Stomach (tissue), 4 donors: ENCODE results near the gene PALD1.

Source experiments
- CTCF ChIP-seq, 7 experiments: fragments of 450-650 bp in 4 of 7; fragments of 200-600 bp in 3 of 7; sonication (generic) in 3 of 7; IDR thresholded peaks; one replicate each; pipeline ENCODE4 v1.5.1; 2016 to 2019; ENCODE audit warnings: antibody characterized with exemption in 7 of 7, control low read depth in 2 of 7, mild to moderate bottlenecking in 1 of 7
- EP300 ChIP-seq: sonication (generic); formaldehyde crosslinking; IDR thresholded peaks from one replicate; pipeline ENCODE4 v1.6.1; 2017; ENCODE audit warnings: antibody characterized with exemption
- POLR2A ChIP-seq, 4 donors: fragments of 450-650 bp; IDR thresholded peaks; one replicate each; pipeline ENCODE4 v1.6.1; 2016; ENCODE audit warnings: antibody characterized with exemption in 4 of 4, control low read depth in 2 of 4, mild to moderate bottlenecking in 1 of 4, moderate library complexity in 1 of 4
- POLR2AphosphoS5 ChIP-seq, 3 donors: sonication (generic); formaldehyde crosslinking; IDR thresholded peaks; one replicate each; pipeline ENCODE4 v1.6.1; 2016; ENCODE audit warnings: antibody characterized with exemption in 3 of 3

DNA sequence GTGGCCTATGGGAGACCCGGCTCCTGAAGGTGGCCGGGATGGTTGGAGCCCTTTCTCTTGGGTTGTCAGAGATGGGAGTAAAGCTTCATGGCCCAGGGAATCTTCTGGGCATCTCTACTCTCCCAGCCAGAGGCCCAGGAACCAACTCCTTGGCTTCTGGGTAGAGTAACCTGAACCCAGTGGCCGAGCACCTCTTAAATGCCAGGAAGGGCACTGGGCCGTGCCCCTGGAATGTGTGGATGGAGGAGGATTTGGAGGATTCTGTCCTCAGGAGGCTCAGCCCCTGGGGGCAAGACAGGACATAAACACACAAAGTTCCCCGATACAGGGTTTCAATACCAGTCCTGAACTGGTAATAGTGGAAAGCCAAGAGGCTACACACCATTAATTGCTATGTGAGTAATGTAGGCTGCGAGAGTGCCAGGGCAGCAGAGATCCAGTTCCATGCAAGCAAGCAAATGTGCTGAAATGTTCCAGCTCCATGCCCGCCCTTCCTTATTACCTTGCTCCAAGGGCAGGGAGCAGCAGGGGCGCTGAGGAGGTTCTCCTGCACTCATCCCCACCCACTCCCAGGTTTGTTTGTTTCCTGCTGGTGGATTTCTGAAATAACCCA, 1.2 kb downstream of the PALD1 start:
- TF ChIP-seq CTCF (IDR thresholded peaks at IDR 0.05) (no peak), POLR2A (IDR thresholded peaks at IDR 0.05) (no peak), POLR2AphosphoS5 (IDR thresholded peaks at IDR 0.05) (no peak), EP300 (no peak)
